Tibial nerve (tissue), 4 donors: ENCODE results near the gene SAP30BP.

Experiments
- CTCF ChIP-seq, 5 experiments: fragments of 200-600 bp in 3 of 5; fragments of 450-650 bp in 2 of 5; sonication (generic) in 3 of 5; IDR thresholded peaks; one replicate each; pipeline ENCODE4 v1.5.1; 2016 to 2019; ENCODE audit warnings: antibody characterized with exemption in 5 of 5, mild to moderate bottlenecking in 3 of 5, moderate library complexity in 2 of 5
- EP300 ChIP-seq, 2 donors: sonication (generic); formaldehyde crosslinking; IDR thresholded peaks; one replicate each; pipeline ENCODE4 v1.6.1; 2017; ENCODE audit warnings: antibody characterized with exemption in 2 of 2, mild to moderate bottlenecking in 1 of 2
- POLR2A ChIP-seq, 2 donors: fragments of 450-650 bp; IDR thresholded peaks; one replicate each; pipeline ENCODE4 v1.6.1; 2017; ENCODE audit warnings: antibody characterized with exemption in 2 of 2, mild to moderate bottlenecking in 2 of 2, moderate library complexity in 2 of 2

DNA sequence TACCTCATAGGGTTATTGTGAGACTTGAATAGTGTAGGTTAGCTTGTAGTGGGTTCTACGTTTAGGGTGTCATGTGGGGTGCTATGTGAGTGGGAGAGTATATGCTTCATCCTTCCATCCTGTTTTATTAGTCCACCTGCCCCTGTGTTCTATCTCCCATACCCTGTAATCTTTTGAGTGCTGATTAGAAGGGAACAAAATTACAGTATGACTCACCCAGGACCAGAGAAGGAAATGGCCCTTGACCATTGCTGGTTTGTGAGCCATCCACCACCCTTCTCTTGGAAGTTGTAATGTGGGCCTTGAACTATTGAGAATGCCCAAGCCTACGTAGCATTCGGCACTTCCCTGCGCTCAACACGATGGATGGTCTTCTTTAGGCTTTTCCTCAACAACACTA is 17.1 kb downstream of the SAP30BP start:
- TF ChIP-seq CTCF (IDR thresholded peaks at IDR 0.05) (no peak), EP300 (IDR thresholded peaks at IDR 0.05) (no peak), POLR2A (IDR thresholded peaks at IDR 0.05) (no peak)
